Glutamatergic neuron (in vitro differentiated cells): ENCODE results near the gene DNAJC18. TPM values are rescaled to one million over a fixed set of nuclear protein-coding genes. Genes with fewer than 3 reads are reported as not detected.

ENCODE experiments used
- DNase-seq: peaks from one replicate; pipeline ENCODE4 v3.0.0; 2022
- H3K27ac Mint-ChIP-seq: one replicate; pipeline ENCODE4 v1.8.0; 2020; ENCODE audit warnings: mild to moderate bottlenecking, mixed read lengths, inconsistent platforms; ENCODE audit not compliant: unreplicated experiment
- H3K27me3 Mint-ChIP-seq: one replicate; pipeline ENCODE4 v1.8.0; 2020; ENCODE audit warnings: mild to moderate bottlenecking, moderate library complexity, mixed read lengths, inconsistent platforms; ENCODE audit not compliant: unreplicated experiment
- H3K36me3 Mint-ChIP-seq: one replicate; pipeline ENCODE4 v1.8.0; 2020; ENCODE audit warnings: mild to moderate bottlenecking, mixed read lengths, inconsistent platforms; ENCODE audit not compliant: unreplicated experiment
- H3K4me1 Mint-ChIP-seq: one replicate; pipeline ENCODE4 v1.8.0; 2020; ENCODE audit warnings: mild to moderate bottlenecking, low read depth, mixed read lengths, inconsistent platforms; ENCODE audit not compliant: unreplicated experiment
- H3K4me3 Mint-ChIP-seq: one replicate; pipeline ENCODE4 v1.8.0; 2020; ENCODE audit warnings: mild to moderate bottlenecking, mixed read lengths, inconsistent platforms; ENCODE audit not compliant: unreplicated experiment
- H3K9me3 Mint-ChIP-seq: one replicate; pipeline ENCODE4 v1.8.0; 2020; ENCODE audit warnings: mild to moderate bottlenecking, moderate library complexity, mixed read lengths, inconsistent platforms; ENCODE audit not compliant: unreplicated experiment
- CTCF ChIP-seq: fragments of 200-600 bp; sonication (generic); IDR thresholded peaks from one replicate; pipeline ENCODE4 v1.5.0; 2021; ENCODE audit not compliant: partially characterized antibody, unreplicated experiment
- total RNA-seq: library from RNA; stranded (reverse); fragmentation: NEBNext Ultra II Directional; extraction: Animal tissue kit (Norgen Biotek cat#: 25700); gene quantifications from one replicate; pipeline ENCODE4 v1.2.1, GENCODE V29; 2021; ENCODE audit not compliant: unreplicated experiment

The DNAJC18 gene
- total RNA-seq, 1 donor from 2014 or later: 55.9 TPM

GRCh38 chr5:139470821-139471300 lies 31.5 kb upstream of the DNAJC18 start, which contains the start of gene SMIM33:
TSS of gene SMIM33 (plus strand) at chr5:139471004. CDS start at chr5:139471122, 118 bp downstream.
- Mint-ChIP-seq H3K9me3 (peaks cover 15% of the 10 kb centered on the region), H3K4me1 (peaks cover 32% of the 10 kb centered on the region), H3K36me3 (no peaks in the 10 kb centered on the region), H3K4me3 (no peak within 1 kb of the TSS), H3K27ac (no peak within 1 kb of the TSS), H3K27me3 (peaks cover 20% of the 10 kb centered on the region)
- no peak for DNase-seq
- no peak for TF ChIP-seq CTCF

DNA sequence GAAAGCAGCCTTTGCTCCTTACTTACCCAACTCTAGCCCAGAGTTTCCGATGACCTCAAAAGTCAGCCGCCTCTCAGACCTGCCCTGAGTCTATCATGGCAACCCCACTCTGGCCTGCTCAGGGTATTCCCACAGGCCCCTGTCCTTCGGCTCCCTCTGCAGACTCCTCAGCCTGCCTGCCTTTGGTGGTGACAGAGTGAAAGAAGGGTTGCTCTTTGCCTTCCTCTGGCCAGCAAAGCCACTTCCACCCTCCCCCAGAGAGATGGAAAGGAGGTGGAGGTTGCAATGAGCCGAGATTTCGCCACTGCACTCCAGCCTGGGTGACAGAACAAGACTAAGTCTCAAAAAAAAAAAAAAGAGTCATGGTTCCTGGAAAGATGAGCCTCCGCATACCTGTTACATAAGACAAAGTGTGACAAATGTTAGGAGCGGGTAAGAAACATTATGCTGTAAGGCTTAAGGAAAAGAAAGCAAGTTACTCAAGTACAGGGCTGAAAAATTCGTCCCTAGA lies 29.2 kb upstream of the DNAJC18 start:
- Mint-ChIP-seq H3K4me3 (no peak overlapping the region), H3K36me3 (no peaks in the 10 kb centered on the region), H3K27me3 (peaks cover 7% of the 10 kb centered on the region), H3K27ac (no peak overlapping the region), H3K9me3 (peaks cover 2% of the 10 kb centered on the region), H3K4me1 (peaks cover 17% of the 10 kb centered on the region)
- TF ChIP-seq CTCF: no peak
- DNase-seq: no peak

GRCh38 chr5:139462586-139463276 lies 23.4 kb upstream of the DNAJC18 start, which contains the start of gene ECSCR:
TSS of gene ECSCR (minus strand) at chr5:139462743. CDS start at chr5:139462670, 73 bp downstream.
- Mint-ChIP-seq H3K4me1 (no peaks in the 10 kb centered on the region), H3K27me3 (peaks cover 3% of the 10 kb centered on the region), H3K4me3 (no peak within 1 kb of the TSS), H3K9me3 (no peaks in the 10 kb centered on the region), H3K27ac (no peak within 1 kb of the TSS), H3K36me3 (no peaks in the 10 kb centered on the region)
- DNase-seq: no peak
- no peak for TF ChIP-seq CTCF

- no peak for TF ChIP-seq CTCF
- no peaks in the 10 kb centered on the region for H3K9me3 Mint-ChIP-seq
- no peaks in the 10 kb centered on the region for H3K4me1 Mint-ChIP-seq
- H3K27me3 Mint-ChIP-seq: peaks cover 1% of the 10 kb centered on the region
- DNase-seq: no peak
- no peak overlapping the region for H3K4me3 Mint-ChIP-seq
- H3K27ac Mint-ChIP-seq: no peak overlapping the region
- no peaks in the 10 kb centered on the region for H3K36me3 Mint-ChIP-seq
These were observed 22.4 kb upstream of the DNAJC18 start for GRCh38 chr5:139461698-139462097.

- H3K27me3 Mint-ChIP-seq: peaks cover 1% of the 10 kb centered on the region
- no peak for TF ChIP-seq CTCF
- DNase-seq: no peak
- peaks cover 3% of the 10 kb centered on the region for H3K36me3 Mint-ChIP-seq
- H3K4me3 Mint-ChIP-seq: no peak overlapping the region
- no peak overlapping the region for H3K27ac Mint-ChIP-seq
- H3K4me1 Mint-ChIP-seq: no peaks in the 10 kb centered on the region
- no peaks in the 10 kb centered on the region for H3K9me3 Mint-ChIP-seq
These were observed 21.9 kb upstream of the DNAJC18 start for GRCh38 chr5:139461176-139461575.
